ENCODE results near the gene GATA6.
A peak's percentile ranks its signal among the peaks of the same experiment; 100 is the strongest.
"Not testable (repeated sequence)": the region's sequence is repeated elsewhere in the genome, so short reads cannot be mapped to it uniquely, and the experiment has no call there.

Gene GATA6

DNA sequence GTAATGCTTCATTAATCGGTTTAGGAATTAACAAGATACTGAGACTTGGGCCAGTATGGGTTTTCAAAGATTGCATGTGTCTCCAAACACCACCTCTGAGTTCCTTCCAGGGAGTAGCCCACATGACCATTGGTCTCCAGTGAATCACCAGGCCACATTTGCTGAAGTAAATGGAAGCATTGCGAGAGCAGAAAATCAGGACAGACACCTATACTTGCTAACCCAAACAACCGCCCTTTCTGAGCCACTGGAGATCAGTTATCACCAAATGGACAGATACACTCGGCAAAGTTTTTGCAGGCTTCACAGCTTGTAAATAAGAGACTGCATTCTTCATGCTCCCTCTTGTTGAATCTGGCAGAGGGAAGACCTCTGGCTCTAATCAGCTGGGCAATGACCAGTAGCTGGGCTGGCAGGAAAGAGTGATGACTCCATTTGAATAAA is 40.9 kb downstream of the GATA6 start:
- DNase-seq = no peak

DNA sequence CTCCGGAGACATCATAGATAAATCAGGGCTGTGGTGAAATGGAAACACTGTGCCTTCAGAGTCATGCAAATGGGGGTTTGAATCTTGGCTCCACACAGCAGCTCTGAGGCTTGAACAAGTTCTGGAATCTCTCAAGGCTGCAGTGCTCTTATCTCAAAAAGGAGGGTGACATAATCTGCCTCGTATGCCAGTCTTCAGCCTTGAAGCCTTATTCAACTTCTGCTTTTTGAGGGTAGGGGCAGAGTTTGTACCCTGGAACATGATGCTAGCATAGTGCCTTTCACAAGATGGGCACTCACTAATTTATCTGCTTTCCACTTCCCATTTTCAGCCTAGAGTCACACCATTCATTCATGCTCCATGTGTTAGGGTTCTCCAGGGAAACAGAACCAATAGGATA is 42.3 kb downstream of the GATA6 start:
- DNase-seq = no peak

DNA sequence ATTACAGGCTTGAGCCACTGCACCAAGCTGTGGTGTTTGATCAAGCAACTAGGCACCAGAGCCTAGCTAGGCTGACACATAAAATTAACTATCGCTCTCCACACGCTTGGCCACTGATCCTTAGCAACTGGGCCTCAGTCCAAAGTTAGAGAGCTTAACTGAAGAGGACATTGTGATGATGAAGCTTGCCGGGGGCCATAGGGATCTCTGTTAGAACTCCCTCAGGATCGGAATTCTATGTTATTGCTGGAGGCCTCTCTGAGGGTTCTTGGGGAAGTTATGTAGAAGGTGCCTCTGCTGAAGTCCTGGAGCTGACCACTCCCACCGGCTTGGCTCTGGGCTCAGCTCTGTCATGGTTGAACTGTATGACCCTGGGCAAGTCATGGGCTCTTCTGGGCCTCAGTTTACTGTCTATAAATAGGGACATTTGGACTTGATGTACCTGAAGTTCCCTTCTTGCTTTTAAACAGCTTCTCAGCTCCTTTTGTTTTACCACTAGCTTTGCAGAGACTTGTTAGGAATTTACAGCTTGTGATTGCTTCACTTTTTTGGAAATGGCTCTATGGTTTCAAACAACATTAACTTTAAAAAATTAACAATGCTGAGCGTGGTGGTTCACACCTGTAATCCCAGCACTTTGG is 44.1 kb downstream of the GATA6 start:
- peak; percentile 12 for DNase-seq

DNA sequence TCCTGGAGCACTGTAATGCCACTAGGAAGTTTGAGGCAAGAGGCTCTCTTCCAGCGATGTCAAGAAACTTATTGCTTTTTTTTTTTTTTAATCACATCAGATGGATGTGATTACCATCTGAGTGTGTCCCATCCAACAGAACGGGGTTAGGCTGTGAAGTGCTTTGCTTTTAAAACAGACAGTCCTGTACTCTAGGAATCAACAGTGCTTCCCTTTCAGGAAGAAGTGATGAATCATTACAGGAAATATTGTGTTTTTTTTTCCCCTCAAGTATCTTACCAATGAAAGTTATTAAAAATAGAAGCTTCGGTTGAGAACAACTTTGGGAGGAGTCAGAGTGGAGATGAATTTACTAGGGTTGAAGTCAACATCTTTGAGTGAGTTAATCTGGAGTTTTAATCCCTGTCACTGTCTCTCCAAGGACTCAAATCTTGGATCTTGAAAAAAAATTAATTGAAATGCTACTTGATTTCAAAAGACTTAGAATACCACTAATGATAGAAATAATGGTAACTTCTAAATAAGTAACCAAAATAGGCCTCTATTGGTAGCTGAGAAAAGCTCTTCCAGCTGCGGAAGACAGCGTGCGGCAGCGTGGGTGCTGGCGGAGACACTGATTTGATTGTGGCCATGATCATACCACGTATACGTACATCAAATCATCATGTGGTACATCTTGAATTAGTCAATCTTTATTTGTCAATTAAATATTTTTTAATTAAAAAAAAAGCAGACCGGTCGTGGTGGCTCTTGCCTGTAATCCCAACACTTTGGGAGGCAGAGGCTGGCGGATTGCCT is 45.5 kb downstream of the GATA6 start:
- no peak for DNase-seq

DNA sequence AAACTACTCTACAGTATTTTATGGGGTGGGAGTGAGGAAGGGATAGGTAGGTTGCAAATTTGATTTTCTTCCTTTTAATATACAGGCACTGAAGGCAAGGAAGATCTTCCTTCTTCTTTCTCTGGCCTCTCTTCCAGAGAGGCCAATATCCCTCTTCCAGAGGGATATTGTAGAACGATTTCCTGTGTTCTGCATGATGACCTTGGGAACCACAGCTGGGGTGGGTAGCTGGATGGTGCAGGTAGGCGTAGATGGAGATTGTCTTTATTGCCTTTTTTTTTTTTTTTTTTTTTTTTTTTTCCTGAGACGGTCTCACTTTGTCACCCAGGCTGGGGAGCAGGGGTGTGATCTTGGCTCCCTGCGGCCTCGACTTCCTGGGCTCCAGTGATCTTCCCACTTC is 49.4 kb downstream of the GATA6 start:
- DNase-seq = no peak

DNA sequence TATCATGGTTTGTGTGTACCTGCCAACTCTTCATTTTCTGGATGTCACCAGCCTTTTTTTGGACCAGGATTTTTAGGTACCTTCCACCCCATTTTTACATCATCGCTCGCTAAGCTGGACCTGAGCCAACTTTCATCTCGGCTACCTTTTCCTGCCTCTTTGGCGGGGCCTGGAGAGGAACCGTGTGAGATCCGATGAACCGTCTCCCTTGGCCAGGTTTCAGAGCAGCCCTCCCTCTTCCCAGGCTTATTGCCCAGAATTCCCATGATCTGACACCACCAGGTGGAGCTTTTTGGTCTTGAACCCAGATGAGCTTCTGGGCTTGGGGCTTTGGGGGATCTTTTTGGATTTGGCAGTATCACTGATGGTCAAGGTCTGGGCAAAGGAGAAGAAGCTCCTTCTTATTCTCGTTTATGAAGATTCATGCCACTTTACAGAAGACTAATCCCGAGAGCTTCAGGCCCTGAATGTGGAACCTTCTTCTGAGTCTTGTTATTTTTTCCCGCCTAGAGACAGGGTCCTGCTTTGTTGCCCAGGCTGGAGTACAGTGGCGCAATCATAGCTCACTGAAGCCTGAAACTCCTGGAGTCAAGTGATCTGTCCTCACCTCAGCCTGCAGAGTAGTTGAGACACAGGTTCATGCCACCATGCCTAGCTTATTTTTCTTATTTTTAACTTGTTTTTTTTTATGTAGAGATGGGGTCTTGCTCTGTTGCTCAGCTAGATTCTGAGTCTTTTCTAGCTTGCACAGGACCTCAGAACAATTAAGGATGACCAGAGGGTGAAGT is 50.4 kb downstream of the GATA6 start:
- DNase-seq = no peak

DNA sequence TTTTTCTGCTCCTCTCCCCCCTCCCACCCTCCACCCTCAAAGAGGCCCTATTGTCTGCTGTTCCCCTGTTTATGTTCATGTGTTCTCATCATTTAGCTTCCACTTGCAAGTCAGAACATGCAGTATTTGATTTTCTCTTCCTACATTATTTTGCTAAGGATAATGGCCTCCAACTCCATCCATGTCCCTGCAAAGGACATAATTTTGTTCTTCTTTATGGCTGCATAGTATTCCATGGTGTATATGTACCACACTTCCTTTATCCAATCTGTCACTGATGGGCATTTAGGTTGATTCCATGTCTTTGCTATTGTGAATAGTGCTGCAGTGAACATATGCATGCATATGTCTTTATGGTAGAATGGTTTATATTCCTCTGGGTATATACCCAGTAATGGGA is 51.2 kb downstream of the GATA6 start:
- DNase-seq = not testable (repeated sequence)

DNA sequence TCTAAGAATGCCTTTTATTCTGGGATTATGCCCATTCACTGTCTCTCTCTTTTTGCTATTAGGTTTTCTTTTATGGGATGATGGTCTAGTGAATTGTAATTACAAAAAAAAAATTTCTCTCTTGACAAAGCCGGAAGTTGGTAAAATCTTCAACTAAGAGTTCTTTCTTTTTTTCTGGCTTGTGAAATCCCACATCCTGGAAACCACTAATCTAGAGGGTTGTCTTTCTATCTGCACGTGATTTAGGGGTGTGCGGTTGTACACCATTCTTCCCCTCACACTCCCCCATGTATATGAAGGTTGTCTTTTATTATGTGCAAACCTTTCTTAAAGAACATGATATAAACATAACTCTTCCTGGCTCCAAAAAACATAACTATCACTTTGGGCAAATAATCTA is 52.0 kb downstream of the GATA6 start:
- no peak for DNase-seq

DNA sequence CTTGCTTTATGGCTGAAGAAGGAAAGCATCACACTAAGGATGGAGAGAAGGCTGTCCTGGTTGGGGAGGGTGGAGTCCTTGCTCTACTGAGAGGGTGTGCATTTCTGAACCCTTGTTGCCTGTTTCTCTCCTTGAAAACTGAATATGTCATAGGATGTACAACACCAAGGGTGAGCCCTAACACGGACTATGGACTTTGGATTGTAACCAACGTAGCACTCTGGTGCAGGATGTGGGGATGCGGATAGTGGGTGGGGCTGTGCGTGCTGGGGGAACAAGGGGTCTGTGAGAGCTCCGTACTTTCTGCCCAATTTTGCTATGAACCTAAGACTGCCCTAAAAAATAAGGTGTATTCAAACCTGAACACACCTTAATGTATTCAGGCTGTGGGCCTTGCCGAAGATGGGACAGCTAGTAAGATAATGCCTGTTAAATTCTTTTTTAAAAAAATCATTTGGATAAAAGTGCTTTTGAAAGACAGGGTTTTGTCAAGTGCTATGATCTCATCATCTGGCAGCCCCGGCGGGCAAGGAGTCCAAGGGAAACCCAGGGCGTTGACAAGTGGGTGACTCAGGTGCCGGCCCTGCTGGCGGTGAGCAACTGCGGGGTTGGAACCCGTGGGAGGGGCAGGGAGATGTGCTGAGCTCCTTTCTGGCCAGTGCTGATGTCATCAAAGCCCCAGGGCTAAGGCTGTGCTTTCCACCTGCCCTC is 54.0 kb downstream of the GATA6 start:
- no peak for DNase-seq

DNA sequence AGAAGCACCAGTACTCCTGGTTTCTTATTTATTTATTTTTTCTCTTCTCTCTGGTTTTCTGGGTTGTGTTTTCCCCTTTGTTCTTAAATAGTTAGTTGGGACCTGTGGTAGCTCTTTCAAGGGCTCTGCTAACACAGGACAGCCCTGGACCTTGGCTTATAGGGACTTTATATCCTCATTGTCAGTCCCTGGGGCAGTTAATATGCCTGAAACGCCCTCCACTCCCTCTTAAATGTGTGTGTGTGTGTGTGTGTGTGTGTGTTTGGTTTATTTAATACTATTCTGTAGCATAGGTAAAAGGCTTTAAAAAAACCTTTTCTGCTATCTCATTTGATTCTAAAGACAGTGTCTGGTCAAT is 54.6 kb downstream of the GATA6 start:
- no peak for DNase-seq

DNA sequence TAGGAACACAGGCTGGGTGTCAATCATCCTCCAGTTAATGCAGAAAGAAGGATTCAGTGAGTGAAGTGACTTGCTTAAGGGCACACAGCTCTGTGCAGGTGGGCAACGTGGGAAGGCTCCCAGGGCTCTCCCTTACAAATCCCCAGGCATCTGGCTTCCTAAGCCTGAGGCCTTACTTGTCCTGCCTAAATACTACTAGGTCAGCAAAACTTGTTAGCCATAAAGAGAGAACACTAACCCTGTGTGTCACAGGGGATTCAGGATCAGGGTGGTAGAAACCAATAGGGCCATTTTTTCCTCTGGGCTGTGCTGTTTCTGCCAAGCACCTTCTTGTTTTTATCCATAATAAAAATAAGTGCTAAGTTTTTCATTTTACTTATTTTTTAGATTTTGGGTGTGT is 55.0 kb downstream of the GATA6 start:
- no peak for DNase-seq

DNA sequence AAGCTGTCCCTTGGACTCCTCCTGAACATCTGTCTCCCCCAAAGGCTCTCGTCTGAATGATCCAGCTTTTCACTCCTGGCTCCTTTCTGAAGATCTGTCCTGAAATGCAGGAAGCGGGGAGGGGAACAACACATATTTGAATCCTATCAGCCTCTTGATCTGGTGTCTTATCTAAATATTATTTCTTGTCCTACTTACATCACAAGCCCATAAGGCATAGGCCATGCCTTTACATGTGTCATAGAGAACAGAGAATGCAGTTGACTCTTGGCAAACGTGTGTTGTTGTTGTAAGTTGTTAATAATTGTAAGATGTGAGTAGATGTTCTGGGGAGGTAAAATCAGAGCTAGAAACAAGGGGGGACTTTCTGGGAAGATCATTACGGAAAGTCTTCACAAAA is 57.4 kb downstream of the GATA6 start:
- no peak for DNase-seq

DNA sequence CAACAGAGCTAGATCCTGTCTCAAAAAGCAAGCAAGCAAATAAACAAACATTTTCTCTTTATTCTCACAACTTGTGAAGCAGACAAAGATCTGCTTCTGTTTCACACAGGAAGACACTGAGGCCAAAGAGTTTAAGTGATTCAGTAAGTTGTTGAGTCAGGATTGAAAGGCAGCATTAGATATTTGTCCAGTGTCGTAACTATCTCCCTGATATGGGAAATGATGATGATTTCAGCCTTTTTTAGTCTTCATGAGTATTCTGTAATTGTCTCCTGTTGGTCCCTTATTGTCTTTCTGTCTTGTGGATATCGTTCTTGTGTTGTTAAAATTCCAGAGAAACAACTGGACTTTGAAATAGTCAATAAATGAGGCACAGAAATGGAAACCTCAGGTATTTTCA is 59.6 kb downstream of the GATA6 start:
- DNase-seq = no peak

DNA sequence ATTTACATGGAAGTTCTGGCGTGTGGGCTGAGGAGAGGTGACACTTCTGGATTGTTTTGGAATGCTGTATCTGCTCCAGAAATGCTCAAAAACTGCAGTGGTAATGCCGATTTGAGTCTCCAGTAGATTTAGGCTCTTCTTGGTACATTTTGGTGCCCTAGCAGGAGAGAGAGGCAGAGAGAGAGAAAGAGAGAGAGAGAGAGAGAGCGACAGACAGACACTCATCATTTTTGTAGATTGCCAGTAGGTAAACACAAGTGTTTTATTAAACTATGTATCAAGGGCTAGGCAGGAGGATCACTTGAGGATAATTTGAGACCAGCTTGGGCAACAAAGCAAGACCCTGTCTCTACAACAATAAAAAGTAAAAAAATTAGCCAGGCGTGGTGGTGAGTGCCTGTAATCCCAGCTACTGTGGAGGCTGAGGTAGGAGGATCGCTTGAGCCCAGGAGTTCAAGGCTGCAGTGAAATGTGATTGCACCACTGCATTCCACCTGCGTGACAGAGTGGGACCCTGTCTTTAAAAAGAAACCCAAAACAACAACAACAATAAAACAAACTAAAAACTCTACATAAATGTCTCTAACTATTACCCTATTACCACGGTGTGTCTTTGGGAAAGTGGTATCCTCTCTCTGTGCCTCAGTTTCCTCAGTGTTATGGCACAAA is 60.2 kb downstream of the GATA6 start:
- no peak for DNase-seq

DNA sequence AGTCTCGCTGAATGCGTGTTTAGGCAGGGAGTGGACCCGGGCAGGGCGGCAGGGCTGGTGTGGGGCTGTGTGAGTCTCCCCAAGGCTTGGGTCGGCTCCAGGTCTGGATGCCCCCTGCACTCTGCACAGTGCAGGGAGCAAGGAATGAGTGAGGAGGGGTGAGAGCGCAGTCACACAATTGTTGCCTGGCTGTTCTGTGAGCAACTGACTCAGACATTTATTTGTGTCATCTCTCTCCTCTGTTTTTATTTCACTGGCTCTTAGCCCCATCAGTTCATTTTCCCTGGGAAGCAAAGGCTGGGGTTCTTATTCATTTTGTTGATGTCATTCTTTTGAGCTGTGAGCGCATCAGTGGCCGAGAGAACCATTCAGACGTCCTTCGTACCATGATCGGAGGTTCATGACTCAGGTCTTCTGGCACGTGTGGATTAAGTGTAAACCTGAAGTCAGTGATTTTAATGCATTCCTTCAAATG is 61.1 kb downstream of the GATA6 start:
- DNase-seq = no peak

DNA sequence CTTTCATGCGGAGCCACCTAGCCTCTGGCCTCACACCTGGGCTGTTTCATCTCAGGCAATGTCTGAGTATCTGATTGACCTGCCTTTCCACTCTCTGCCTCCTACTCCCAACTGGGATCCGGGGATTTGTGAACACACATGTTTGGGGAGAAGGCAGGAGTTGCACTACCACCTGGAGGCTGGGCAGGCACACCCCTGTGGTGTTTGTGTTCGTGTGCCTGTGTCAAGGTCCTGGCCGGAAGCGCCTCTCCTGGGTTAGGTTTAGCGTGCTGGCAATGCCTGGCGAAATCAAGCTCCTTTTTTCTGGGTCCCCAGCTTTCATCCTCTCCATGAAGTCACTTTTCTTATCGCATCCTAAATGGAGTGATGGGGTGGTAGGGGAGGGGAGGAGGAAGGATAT is 63.9 kb downstream of the GATA6 start:
- no peak for DNase-seq

DNA sequence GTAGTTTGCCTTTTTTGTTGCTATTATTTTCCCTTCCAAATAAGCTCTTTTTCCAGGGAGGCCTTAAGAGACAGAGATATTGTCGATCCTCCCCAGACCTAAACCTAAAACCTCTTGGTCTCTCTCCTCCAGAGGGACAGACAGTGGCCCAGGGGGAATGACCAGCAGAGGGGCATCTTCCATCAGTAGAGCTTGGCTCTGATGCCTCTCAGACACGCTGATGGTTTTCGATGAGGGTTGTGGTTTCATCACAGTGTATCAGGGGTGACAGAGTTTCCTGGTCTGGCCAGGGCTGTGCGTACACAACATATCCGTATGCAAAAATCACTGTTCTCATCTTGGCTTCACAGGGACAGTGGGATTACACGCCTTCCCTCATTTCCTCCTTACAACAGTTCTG is 68.6 kb downstream of the GATA6 start:
- DNase-seq = no peak

DNA sequence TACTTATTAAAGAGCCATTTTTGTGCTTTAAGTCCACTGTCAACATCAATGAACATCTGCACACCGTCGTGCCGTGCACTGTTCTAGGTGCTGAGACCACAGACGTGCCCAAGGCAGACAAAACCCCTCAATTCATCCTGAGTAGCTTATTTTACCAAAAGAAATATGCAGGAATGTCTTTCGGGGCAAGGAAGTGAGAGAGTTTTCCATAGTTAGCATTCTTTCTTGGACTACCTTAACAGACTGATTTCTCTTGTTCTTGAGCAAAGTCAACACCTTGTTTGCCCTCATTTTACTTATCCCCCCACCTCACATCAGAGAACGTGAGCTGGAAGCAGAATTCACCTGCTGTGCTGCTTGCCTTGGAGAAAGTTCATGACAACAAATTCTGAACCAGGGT is 69.3 kb downstream of the GATA6 start:
- no peak for DNase-seq

DNA sequence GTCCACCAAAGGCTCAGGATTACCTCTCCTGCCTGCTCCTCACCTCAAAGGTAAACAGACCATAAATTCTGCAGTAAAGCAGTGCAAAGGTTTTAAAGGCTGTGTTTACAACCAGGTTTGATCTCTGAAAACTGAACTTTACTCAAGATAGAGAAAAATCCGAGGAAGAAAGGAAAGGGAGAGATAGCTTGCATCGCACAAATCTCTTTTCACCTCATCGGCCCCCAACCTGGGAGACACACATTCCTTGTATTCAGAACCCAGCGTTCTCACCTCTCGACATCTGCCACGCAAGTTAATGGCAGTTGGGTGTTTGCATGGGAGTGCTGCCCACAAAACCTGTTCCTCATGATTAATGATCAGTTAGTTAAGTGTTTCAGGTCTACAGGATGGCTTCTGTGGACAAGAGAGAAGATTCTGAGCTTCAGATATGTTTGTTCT is 72.6 kb downstream of the GATA6 start:
- no peak for DNase-seq

DNA sequence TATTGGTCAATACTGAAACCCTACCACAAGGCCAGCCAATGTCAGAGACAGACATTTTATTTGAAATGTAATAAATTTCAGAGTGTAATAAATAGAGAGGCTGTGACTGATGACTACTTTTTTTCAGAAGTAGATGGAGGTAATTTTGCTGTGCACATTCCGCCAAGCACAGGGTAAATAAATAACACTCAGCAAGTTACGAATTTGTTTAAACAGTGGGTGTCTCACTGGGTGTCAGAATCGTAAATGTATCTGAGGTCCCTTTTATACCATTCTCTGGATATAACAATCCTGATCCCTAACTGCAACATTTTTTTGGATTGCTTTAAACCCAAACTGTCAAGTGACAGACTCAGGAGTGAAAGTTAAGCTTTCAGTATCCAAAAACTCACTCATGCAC is 74.1 kb downstream of the GATA6 start:
- DNase-seq = no peak

DNA sequence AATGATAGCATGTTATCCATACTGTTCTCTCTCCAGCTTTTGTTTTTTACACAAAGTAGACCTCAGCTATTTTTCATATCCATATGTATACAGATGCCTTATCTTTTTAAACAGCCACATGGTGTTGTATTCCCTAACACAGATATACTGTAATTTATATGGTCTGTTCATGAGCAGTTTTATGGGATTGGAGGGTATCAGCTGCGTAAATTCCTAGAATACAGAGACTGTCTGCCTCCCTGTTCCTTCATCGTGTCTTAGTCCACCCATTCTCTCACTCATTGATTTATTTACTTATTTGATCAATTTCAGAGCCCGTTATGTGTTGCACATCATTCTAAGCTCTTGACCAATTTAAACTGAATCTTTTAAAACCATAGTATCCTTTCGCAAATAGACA is 80.6 kb downstream of the GATA6 start:
- DNase-seq = no peak

DNA sequence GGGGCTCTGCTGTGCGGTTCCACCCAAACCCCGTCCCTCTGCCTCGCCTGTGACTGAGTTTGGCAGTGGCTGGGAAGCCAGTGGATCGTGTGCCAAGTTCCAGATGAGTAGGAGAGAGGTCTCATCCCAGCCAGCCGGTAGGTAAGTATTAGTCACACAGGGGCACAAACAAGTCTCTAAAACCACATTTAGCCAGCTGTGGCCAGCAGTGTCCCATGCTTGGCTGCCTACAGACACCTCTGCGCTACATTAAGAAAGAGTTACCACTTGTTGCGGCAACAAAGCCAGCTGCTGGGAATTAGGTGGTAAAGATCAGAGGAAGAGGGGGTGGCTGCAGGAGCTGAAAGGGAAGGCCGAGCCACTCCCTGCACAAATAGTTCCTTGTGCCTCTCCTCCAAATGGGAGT is 81.2 kb downstream of the GATA6 start:
- DNase-seq = no peak
